PFSK-1 (cell line): ENCODE results near the gene PLCH2.

Experiments
- POLR2AphosphoS5 ChIP-seq: IDR thresholded peaks from 2 replicates; pipeline ENCODE4 v1.6.1; 2012; ENCODE audit warnings: low read depth, mild to moderate bottlenecking, control low read depth, low read length, moderate library complexity
- REST ChIP-seq, 2 experiments: IDR thresholded peaks; 2 replicates each; pipeline versions ENCODE4 v1.6.1 to v1.8.0; 2011 to 2012; ENCODE audit warnings: low read depth in 2 of 2, low read length in 2 of 2, control low read depth in 1 of 2, inconsistent platforms in 1 of 2, mild to moderate bottlenecking in 1 of 2, moderate library complexity in 1 of 2; ENCODE audit not compliant: insufficient read depth in 1 of 2
- SIN3A ChIP-seq: IDR thresholded peaks from 2 replicates; pipeline ENCODE4 v1.6.1; 2012; ENCODE audit warnings: mild to moderate bottlenecking, low read length, moderate library complexity, borderline replicate concordance; ENCODE audit not compliant: insufficient read depth

- TF ChIP-seq REST (IDR thresholded peaks at IDR 0.05; ENCODE audit: insufficient read depth in 1 of 2, low read depth in 2 of 2, low read length in 2 of 2) (no peak), SIN3A (no peak), POLR2AphosphoS5 (no peak)
These were observed 27.6 kb downstream of the PLCH2 start for GRCh38 chr1:2503554-2504224.
